MM.1S (cell line): ENCODE results near the gene TTC28.

ENCODE experiments used
- EZH2phosphoT487 ChIP-seq: fragments of 300-600 bp; sonication (generic); IDR thresholded peaks from 2 replicates; pipeline ENCODE4 v1.6.1; 2018; ENCODE audit warnings: antibody characterized with exemption, low read length
- TF ChIP-seq, protein P1 (sequence below): fragments of 300-600 bp; sonication (generic); IDR thresholded peaks from 2 replicates; pipeline ENCODE4 v1.5.1; 2016; ENCODE audit warnings: antibody characterized with exemption, low read length, mixed read lengths

- TF ChIP-seq, protein P1, sequence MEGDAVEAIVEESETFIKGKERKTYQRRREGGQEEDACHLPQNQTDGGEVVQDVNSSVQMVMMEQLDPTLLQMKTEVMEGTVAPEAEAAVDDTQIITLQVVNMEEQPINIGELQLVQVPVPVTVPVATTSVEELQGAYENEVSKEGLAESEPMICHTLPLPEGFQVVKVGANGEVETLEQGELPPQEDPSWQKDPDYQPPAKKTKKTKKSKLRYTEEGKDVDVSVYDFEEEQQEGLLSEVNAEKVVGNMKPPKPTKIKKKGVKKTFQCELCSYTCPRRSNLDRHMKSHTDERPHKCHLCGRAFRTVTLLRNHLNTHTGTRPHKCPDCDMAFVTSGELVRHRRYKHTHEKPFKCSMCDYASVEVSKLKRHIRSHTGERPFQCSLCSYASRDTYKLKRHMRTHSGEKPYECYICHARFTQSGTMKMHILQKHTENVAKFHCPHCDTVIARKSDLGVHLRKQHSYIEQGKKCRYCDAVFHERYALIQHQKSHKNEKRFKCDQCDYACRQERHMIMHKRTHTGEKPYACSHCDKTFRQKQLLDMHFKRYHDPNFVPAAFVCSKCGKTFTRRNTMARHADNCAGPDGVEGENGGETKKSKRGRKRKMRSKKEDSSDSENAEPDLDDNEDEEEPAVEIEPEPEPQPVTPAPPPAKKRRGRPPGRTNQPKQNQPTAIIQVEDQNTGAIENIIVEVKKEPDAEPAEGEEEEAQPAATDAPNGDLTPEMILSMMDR: no peak
- TF ChIP-seq EZH2phosphoT487: no peak
These were observed 636.4 kb downstream of the TTC28 start for GRCh38 chr22:28043266-28043665.
